Activated CD4-positive, alpha-beta T cell treated with anti-CD3 and anti-CD28 coated beads, Interleukin-2, amount 50 U/mL, for 48 hours (primary cell): ENCODE measurements around the gene MUC20.
"Not testable (repeated sequence)": the region's sequence is repeated elsewhere in the genome, so short reads cannot be mapped to it uniquely, and the experiment has no call there.

Source experiments
- DNase-seq, 2 experiments: peaks; one replicate each; pipeline ENCODE4 v3.0.0-alpha.2; 2020

Gene MUC20

GRCh38 chr3:195711091-195711812 is 9.5 kb upstream of the MUC20 start:
- DNase-seq: not testable (repeated sequence)

GRCh38 chr3:195711813-195712534 is 8.8 kb upstream of the MUC20 start:
- DNase-seq: no peak

- not testable (repeated sequence) for DNase-seq
These were observed 8.3 kb upstream of the MUC20 start for GRCh38 chr3:195712535-195712910.

DNA sequence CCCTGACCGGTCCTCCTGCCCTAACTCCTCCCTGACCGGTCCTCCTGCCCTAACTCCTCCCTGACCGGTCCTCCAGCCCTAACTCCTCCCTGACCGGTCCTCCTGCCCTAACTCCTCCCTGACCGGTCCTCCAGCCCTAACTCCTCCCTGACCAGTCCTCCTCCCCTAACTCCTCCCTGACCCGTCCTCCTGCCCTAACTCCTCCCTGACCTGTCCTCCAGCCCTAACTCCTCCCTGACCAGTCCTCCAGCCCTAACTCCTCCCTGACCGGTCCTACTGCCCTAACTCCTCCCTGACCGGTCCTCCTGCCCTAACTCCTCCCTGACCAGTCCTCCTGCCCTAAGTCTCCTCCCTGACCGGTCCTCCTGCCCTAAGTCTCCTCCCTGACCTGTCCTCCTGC is 7.6 kb upstream of the MUC20 start:
- not testable (repeated sequence) for DNase-seq

GRCh38 chr3:195714380-195715011 is 6.3 kb upstream of the MUC20 start:
- DNase-seq: no peak

GRCh38 chr3:195715134-195715533 is 5.6 kb upstream of the MUC20 start:
- DNase-seq: no peak

DNA sequence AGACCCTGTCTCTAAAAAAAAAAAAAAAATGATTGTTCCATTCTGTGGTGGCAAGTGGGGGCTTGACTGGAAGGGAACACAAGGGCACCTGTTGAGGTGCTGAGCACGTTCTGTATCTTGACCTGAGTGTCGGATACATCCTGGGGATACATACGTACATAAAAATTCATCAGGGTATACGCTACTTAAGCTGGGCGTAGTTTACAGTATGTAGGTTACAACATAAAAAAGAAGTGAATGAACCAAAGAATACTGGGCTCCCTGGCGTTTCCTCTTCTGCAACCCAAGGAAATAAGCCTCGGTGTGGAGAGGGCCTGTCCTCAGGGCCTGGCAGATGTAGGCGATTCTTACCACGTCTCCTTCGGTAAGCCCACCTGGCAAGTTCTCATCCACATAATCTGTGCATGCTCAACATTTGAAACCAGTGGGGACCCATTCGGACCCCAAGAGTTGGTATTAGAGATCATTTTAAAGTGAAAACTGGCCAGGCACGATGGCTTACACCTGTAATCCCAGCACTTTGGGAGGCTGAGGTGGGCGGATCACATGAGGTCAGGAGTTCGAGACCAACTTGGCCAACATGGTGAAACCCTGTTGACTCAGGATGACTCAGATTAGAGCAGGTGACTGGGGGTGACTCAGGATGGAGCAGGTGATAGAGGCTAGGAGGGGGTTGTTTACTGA is 5.1 kb upstream of the MUC20 start:
- DNase-seq: peak; percentile 38 to 50

DNA sequence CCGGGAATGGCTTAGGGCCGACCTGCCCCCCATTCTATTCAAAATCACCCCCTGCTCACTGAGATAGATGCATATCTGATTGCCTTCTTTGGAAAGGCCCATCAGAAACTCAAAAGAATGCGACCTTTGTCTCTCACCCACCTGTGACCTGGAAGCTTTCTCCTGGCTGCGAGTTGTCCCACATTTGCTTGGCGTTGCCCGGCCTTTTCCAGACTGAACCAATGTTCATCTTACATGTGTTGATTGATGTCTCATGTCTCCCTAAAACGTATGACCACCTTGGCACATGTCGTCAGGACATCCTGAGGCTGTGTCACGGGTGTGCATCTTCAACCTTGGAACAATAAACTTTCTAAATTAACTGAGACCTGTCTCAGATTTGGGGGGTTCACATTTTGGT is 3.4 kb upstream of the MUC20 start:
- no peak for DNase-seq

DNA sequence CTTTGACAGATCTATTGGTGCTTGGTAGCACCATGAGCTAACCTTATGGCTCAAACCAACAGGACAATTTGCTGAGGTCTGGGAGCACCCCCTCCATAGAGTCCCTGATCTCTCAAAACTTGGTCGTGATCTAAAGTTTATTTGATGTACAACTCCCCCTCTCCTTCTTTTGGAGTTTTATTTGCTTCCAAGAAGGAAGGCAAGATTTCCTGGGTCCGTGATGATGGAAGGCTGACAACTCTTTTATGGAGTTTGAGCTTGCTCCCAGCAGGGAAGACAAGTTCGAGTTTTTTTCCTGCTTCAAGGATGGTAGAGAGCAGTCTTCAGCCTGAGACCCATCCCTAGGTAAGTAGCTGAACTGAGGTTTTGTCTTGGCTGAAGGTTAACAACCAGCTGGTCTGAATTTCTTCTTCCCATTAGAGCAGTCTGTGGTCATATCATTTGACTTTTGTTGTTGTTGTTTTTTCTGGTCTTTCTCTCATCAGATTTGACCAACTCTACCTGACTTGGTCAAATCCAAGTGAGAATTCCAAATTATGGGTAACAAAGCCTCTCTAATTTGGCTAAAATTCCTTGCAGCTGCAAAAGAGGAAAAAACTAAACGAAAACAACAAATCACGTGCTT is 2.8 kb upstream of the MUC20 start:
- no peak for DNase-seq

- no peak for DNase-seq
These were observed 2.2 kb upstream of the MUC20 start for GRCh38 chr3:195718477-195718984.

DNA sequence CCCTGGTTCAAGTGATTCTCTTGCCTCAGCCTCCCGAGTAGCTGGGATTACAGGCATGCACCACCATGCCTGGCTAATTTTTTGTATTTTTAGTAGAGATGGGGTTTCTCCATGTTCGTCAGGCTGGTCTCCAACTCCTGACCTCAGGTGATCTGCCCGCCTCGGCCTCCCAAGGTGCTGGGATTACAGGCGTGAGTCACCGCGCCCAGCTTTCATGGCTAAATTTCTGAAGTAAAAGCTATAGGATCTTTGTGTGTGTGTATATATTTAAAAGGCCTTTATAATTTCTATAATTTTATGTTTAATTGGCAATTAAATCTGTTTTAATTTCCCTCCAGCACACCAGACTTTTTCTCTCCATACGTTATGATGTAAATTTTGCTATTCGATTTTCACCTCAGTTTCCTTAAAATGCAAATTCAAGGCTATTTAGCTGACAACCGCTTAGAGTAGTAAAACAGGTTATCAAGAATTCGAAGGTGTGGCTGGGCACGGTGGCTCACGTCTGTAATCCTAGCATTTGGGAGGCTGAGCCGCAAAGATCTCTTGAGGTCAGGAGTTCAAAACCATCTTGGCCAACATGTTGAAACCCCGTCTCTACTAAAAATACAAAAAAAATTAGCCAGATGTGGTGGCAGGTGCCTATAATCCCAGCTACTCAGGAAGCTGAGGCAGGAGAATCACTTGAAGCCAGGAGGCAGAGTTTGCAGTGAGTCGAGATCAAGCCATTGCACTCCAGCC is 1.1 kb upstream of the MUC20 start:
- not testable (repeated sequence) for DNase-seq

GRCh38 chr3:195722139-195722995 is 1.6 kb downstream of the MUC20 start:
- DNase-seq: not testable (repeated sequence)

- not testable (repeated sequence) for DNase-seq
These were observed 2.2 kb downstream of the MUC20 start for GRCh38 chr3:195722996-195723345.

DNA sequence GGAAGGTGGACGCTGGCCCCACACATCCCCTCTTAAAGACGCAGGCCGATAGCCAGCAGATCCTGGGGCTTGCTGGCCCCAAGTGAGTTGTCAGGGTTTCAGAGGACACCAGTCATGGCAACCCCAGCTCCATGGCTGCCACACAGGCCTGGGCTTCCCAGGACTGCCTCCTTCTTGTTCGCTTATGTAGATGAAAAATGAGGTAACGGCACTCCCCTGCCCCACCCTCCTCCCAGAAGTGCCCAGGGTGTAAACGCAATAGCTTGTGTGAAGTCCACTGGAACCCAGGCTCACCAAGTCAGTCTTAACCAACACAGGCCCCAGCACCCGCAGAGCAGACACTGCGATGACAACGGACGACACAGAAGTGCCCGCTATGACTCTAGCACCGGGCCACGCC is 3.6 kb downstream of the MUC20 start:
- not testable (repeated sequence) for DNase-seq

GRCh38 chr3:195725916-195726740 is 5.3 kb downstream of the MUC20 start:
- DNase-seq: not testable (repeated sequence)

GRCh38 chr3:195727606-195728195 is 6.9 kb downstream of the MUC20 start:
- DNase-seq: no peak

GRCh38 chr3:195728789-195729188 is 8.0 kb downstream of the MUC20 start:
- not testable (repeated sequence) for DNase-seq

- DNase-seq: no peak
These were observed 8.9 kb downstream of the MUC20 start for GRCh38 chr3:195729476-195730251.
